ENCODE data around the gene PLCB2. TPM values are rescaled to one million over a fixed set of nuclear protein-coding genes. Genes with fewer than 3 reads are reported as not detected.

PLCB2 gene
- total and polyA plus RNA-seq, 9 of the 15 experiments (the other 6 are each of a cell fraction or from before 2014, with no cell fraction given): 0.37 to 12.3 (median 8.0) TPM

DNA sequence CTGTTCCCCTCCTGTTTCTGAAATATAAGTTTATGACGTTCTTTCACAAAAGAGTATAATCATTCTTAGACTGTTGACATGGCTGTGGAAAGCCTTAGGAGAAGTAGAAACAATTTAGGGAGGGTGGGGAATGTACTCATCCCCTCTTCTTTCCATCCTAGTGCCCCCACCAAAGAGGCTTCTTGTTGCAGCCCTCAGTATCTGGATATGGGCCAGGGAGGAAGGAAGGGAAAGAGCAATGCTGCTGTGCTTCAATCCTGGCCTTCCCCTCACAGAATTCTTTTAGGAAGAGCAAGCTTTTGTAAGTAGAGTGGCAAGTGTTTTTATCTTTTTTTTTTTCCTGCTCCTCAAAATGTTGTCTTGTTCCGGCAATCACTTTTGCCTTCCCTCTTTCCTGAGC is 17.5 kb upstream of the PLCB2 start:
- peaks cover 38% of the 10 kb centered on the region for H3K36me3 ChIP-seq (ENCODE audit: control insufficient read depth, insufficient read depth, low read length)
- POLR2A ChIA-PET: interaction anchor here (0.8 to 2.1 kb wide), 4 partner anchors 12 to 219 kb away, joined by 3 to 12 read pairs (median 6); no protein-coding TSS in a partner anchor
- BruUV-seq (replicated peaks): TSS peak; percentile 49
- no peak overlapping the region for H3K27ac ChIP-seq (ENCODE audit: extremely low read depth, low read depth, low read length)
- in situ Hi-C loops (cut with MboI): no loop called here
- H3K9me3 ChIP-seq (replicated peaks; ENCODE audit: control insufficient read depth, insufficient read depth, low read depth, low read length): no peaks in the 10 kb centered on the region
- 55% methylated on average over 2 of the region's 2 CpGs for WGBS (ENCODE audit: insufficient coverage, low coverage, missing lambda C conversion rate)
- H3K79me2 ChIP-seq (ENCODE audit: control insufficient read depth, insufficient read depth, low read length): peaks cover 21% of the 10 kb centered on the region
- intact Hi-C loops (cut with micrococcal nuclease): no loop called here
- H4K20me1 ChIP-seq (replicated peaks; ENCODE audit: control insufficient read depth, insufficient read depth, low read length): no peaks in the 10 kb centered on the region; the same call in 1 of the 2 replicates
- peak overlapping the region; percentile 75 for H3K4me2 ChIP-seq (ENCODE audit: insufficient read depth, low read length)
- no peak overlapping the region for H2AFZ ChIP-seq (ENCODE audit: low read depth, low read length)
- ATAC-seq (no peak), DNase-seq (ENCODE audit: extremely low read depth in 1 of 4, low spot score in 3 of 4) (no peak), FAIRE-seq (no peak)
- peak overlapping the region in 1 of 2 experiments; percentile 27; a peak in 2 of 4 replicates for H3K9ac ChIP-seq (ENCODE audit: insufficient read depth in 1 of 2, low read depth in 2 of 2, low read length in 2 of 2)
- H3K4me3 ChIP-seq: peak overlapping the region; percentile 51; the same call in 1 of the 2 replicates
- no peaks in the 10 kb centered on the region for H3K9me1 ChIP-seq (ENCODE audit: control insufficient read depth, insufficient read depth, low read length)
- no peaks in the 10 kb centered on the region for H3K27me3 ChIP-seq (ENCODE audit: control insufficient read depth in 2 of 2, insufficient read depth in 2 of 2, low read length in 2 of 2)
- H3K4me1 ChIP-seq (replicated peaks in 1 of 2; ENCODE audit: control insufficient read depth in 2 of 2, insufficient read depth in 2 of 2, low read length in 2 of 2): peaks cover 38 to 46% of the 10 kb centered on the region in 2 experiments
- CTCF ChIA-PET (ENCODE audit: low intra/inter-chr PET ratio): interaction anchor here (1.5 kb wide), 1 partner anchor 13 kb away, joined by 3 read pairs; no protein-coding TSS in a partner anchor
- TF ChIP-seq MBD1 (CRISPR knock-in tag; IDR thresholded peaks at IDR 0.05) (no peak), KDM4B (IDR thresholded peaks at IDR 0.05; ENCODE audit: borderline replicate concordance in 2 of 2, low read depth in 1 of 2) (no peak)
- TF ChIP-seq, protein P1, sequence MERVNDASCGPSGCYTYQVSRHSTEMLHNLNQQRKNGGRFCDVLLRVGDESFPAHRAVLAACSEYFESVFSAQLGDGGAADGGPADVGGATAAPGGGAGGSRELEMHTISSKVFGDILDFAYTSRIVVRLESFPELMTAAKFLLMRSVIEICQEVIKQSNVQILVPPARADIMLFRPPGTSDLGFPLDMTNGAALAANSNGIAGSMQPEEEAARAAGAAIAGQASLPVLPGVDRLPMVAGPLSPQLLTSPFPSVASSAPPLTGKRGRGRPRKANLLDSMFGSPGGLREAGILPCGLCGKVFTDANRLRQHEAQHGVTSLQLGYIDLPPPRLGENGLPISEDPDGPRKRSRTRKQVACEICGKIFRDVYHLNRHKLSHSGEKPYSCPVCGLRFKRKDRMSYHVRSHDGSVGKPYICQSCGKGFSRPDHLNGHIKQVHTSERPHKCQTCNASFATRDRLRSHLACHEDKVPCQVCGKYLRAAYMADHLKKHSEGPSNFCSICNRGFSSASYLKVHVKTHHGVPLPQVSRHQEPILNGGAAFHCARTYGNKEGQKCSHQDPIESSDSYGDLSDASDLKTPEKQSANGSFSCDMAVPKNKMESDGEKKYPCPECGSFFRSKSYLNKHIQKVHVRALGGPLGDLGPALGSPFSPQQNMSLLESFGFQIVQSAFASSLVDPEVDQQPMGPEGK (CRISPR knock-in tag; IDR thresholded peaks at IDR 0.05; ENCODE audit: borderline replicate concordance): no peak
